SK-N-MC (cell line): ENCODE data around the gene TRMT1.

Experiments used
- EZH2 ChIP-seq: fragments of 200-600 bp; sonication (generic); IDR thresholded peaks from one replicate; pipeline ENCODE4 v1.6.1; 2017; ENCODE audit warnings: antibody characterized with exemption
- FOXP2 ChIP-seq: optimal IDR thresholded peaks from 2 replicates; pipeline ENCODE3; 2011; ENCODE audit warnings: mild to moderate bottlenecking, moderate library complexity; ENCODE audit not compliant: insufficient read depth; ENCODE audit errors: extremely low read length, control extremely low read depth
- POLR2AphosphoS5 ChIP-seq: IDR thresholded peaks from 2 replicates; pipeline ENCODE4 v1.6.1; 2012; ENCODE audit warnings: mild to moderate bottlenecking, low read depth, low read length, borderline replicate concordance

DNA sequence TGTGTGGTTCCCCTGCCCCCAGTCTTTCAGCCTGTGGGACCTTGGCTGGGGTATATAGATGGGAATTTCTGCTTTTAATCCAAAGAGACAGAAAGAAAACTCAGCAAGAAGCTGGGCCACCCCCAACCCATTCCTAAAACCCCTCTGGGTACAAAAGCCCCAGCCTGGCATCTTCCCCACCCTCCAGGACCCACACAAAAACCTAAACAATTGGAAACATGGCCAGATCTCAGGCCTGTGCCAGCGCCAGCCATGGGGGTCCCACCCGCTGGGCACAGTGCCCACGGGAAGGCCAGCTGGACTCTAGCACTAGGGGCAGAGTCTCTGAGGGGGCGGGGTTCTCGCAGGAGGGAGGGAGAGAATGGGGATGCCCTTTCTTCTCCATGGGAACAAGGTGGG, 22.4 kb downstream of the TRMT1 start:
- no peak for TF ChIP-seq EZH2
- no peak for TF ChIP-seq POLR2AphosphoS5
- no peak for TF ChIP-seq FOXP2
